DMS114 treated with DMSO at 0.1 percent for 48 hours (cell line): ENCODE data around the gene FBXL13.
"Not testable (repeated sequence)": the region's sequence is repeated elsewhere in the genome, so short reads cannot be mapped to it uniquely, and the experiment has no call there.

Experiments used
- DNase-seq: peaks from one replicate; lab custom pipeline; 2025; ENCODE audit not compliant: unreplicated experiment; lab: John Stamatoyannopoulos, UW

The FBXL13 gene

GRCh38 chr7:103074519-103075336 lies at the start of gene FBXL13, which contains the start of gene ARMC10:
FBXL13 (minus strand) TSS chr7:103074796.
ARMC10 (plus strand) TSS chr7:103075140; CDS start chr7:103075273, 133 bp downstream.
- peak; percentile 83 for DNase-seq

GRCh38 chr7:103123529-103123928 lies 48.9 kb upstream of the FBXL13 start:
- DNase-seq = no peak

- no peak for DNase-seq
Measured at GRCh38 chr7:103121641-103122040, 47.0 kb upstream of the FBXL13 start.

- no peak for DNase-seq
Measured at GRCh38 chr7:103120362-103120761, 45.8 kb upstream of the FBXL13 start.

- no peak for DNase-seq
Measured at GRCh38 chr7:103119791-103120291, 45.2 kb upstream of the FBXL13 start.

GRCh38 chr7:103117465-103117864 lies 42.9 kb upstream of the FBXL13 start:
- DNase-seq = no peak

- DNase-seq = no peak
Measured at GRCh38 chr7:103116991-103117390, 42.4 kb upstream of the FBXL13 start.

- DNase-seq = no peak
Measured at GRCh38 chr7:103116511-103116910, 41.9 kb upstream of the FBXL13 start.

- DNase-seq = no peak
Measured at GRCh38 chr7:103115771-103116170, 41.2 kb upstream of the FBXL13 start.

GRCh38 chr7:103114576-103115008 lies 40.0 kb upstream of the FBXL13 start:
- no peak for DNase-seq

- DNase-seq = no peak
Measured at GRCh38 chr7:103113164-103113563, 38.6 kb upstream of the FBXL13 start.

- DNase-seq = not testable (repeated sequence)
Measured at GRCh38 chr7:103106703-103107070, 32.1 kb upstream of the FBXL13 start.

GRCh38 chr7:103106005-103106702 lies 31.6 kb upstream of the FBXL13 start:
- no peak for DNase-seq

- DNase-seq = no peak
Measured at GRCh38 chr7:103101543-103101942, 26.9 kb upstream of the FBXL13 start.

GRCh38 chr7:103100348-103100747 lies 25.8 kb upstream of the FBXL13 start:
- no peak for DNase-seq

GRCh38 chr7:103097041-103097440 lies 22.4 kb upstream of the FBXL13 start:
- no peak for DNase-seq

GRCh38 chr7:103095558-103095957 lies 21.0 kb upstream of the FBXL13 start:
- not testable (repeated sequence) for DNase-seq

GRCh38 chr7:103094102-103094501 lies 19.5 kb upstream of the FBXL13 start:
- DNase-seq = no peak

- DNase-seq = no peak
Measured at GRCh38 chr7:103093429-103093828, 18.8 kb upstream of the FBXL13 start.

GRCh38 chr7:103092321-103092720 lies 17.7 kb upstream of the FBXL13 start:
- DNase-seq = not testable (repeated sequence)

GRCh38 chr7:103083210-103083609 lies 8.6 kb upstream of the FBXL13 start:
- DNase-seq = no peak

- no peak for DNase-seq
Measured at GRCh38 chr7:103082497-103082896, 7.9 kb upstream of the FBXL13 start.
